ENCODE data around the gene ZCCHC24. TPM values are rescaled to one million over a fixed set of nuclear protein-coding genes. Genes with fewer than 3 reads are reported as not detected.

Gene ZCCHC24
- total RNA-seq, 2 donors from 2014 or later, result 45.6 to 85.9 TPM

GRCh38 chr10:79476645-79477044 is 31.2 kb upstream of the ZCCHC24 start:
- TF ChIP-seq CTCF (IDR thresholded peaks at IDR 0.05), result no peak
- H3K4me3 ChIP-seq, result no peak overlapping the region
- H3K36me3 ChIP-seq, result no peaks in the 10 kb centered on the region
- H3K27me3 ChIP-seq, result no peaks in the 10 kb centered on the region
- DNase-seq (ENCODE audit: low spot score), result no peak
- no peak overlapping the region for H3K27ac ChIP-seq
- H3K9me3 ChIP-seq, result no peaks in the 10 kb centered on the region
- H3K4me1 ChIP-seq, result no peaks in the 10 kb centered on the region

GRCh38 chr10:79475877-79476276 is 30.5 kb upstream of the ZCCHC24 start:
- H3K27ac ChIP-seq, result no peak overlapping the region
- H3K4me1 ChIP-seq, result no peaks in the 10 kb centered on the region
- no peak overlapping the region for H3K4me3 ChIP-seq
- no peaks in the 10 kb centered on the region for H3K36me3 ChIP-seq
- H3K27me3 ChIP-seq, result no peaks in the 10 kb centered on the region
- H3K9me3 ChIP-seq, result no peaks in the 10 kb centered on the region
- TF ChIP-seq CTCF (IDR thresholded peaks at IDR 0.05), result no peak
- DNase-seq (ENCODE audit: low spot score), result no peak

DNA sequence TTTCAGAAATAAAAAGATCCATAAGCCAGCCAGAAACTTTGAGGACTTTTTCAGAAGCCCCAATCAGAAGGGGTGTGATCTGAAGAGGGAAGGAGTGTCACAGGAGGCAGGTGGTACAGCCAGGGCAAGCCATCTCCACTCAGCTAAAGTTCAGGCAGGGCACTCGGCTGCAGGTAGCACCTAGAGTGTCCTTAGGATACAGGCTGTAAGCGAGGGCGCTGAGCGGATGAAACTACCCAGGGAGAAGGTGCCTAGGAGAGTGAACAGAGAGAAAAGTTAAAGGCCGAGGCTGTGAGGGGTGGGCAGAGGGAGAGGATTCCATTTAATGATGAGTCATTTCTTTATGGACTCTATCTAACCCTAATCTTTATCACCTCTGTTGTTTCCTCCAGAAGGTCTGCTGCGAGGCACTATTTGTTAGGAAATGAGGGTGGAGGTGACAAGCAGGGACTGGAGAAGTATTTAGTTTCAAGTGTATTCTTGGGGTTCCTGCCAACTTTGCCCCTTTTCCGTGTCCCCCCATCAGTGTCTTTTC is 29.8 kb upstream of the ZCCHC24 start:
- no peak overlapping the region for H3K4me3 ChIP-seq
- DNase-seq (ENCODE audit: low spot score), result no peak

DNA sequence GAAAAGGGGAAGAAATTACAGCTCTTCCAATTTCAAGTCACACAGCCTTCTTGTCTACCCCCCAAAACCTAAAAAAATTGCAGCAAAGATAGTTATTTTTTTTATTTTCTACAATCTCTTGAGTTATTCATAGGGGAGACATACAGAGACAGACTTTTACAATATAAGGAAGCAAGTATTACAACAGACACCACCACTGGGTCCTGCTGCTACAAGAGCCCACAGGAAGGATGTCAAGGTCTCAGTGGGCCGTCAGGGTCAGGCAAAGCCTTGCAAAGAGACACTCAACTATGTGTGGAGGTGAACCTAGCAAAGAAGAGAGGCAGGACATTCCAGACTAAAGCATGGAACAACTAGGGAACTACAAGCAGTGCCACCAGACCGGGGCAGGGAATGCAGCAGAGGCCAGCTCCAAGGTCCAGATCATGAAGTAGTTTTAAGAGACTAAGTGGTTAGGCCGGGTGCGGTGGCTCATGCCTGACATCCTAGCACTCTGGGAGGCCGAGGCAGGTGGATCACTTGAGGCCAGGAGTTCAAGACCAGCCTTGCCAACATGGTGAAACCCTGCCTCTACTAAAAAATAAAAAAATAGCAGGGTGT is 28.2 kb upstream of the ZCCHC24 start:
- no peak overlapping the region for H3K4me3 ChIP-seq
- DNase-seq (ENCODE audit: low spot score), result no peak
- no peaks in the 10 kb centered on the region for H3K9me3 ChIP-seq
- H3K36me3 ChIP-seq, result no peaks in the 10 kb centered on the region
- H3K4me1 ChIP-seq, result no peaks in the 10 kb centered on the region
- no peak for TF ChIP-seq CTCF (IDR thresholded peaks at IDR 0.05)
- H3K27ac ChIP-seq, result no peak overlapping the region
- H3K27me3 ChIP-seq, result no peaks in the 10 kb centered on the region

More for the DNA sequence above, 29.8 kb upstream of the ZCCHC24 start:
- H3K27ac ChIP-seq, result no peak overlapping the region
- H3K9me3 ChIP-seq, result no peaks in the 10 kb centered on the region
- H3K27me3 ChIP-seq, result no peaks in the 10 kb centered on the region
- no peak for TF ChIP-seq CTCF (IDR thresholded peaks at IDR 0.05)
- H3K36me3 ChIP-seq, result no peaks in the 10 kb centered on the region
- no peaks in the 10 kb centered on the region for H3K4me1 ChIP-seq

- Histone ChIP-seq H3K4me3 (no peak overlapping the region), H3K27me3 (no peaks in the 10 kb centered on the region), H3K27ac (no peak overlapping the region), H3K9me3 (no peaks in the 10 kb centered on the region), H3K4me1 (no peaks in the 10 kb centered on the region), H3K36me3 (no peaks in the 10 kb centered on the region)
- DNase-seq (ENCODE audit: low spot score), result no peak
- TF ChIP-seq CTCF (IDR thresholded peaks at IDR 0.05), result no peak
Measured at GRCh38 chr10:79472951-79473350, 27.5 kb upstream of the ZCCHC24 start.

DNA sequence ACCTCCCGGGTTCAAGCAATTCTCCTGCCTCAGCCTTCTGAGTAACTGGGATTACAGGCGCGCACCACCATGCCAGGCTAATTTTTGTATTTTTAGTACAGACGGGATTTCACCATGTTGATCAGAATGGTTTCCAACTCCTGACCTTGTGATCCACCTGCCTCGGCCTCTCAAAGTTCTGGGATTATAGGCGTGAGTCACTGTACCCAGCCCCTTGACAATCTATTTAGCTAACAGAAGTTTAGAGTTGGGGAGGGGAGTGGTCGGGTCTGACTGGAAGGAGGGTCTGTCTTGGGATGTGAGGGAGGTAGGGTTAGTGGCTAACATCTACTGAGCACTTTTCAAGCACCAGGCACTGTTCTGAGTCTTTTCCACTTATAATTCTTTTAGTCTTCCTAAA is 27.0 kb upstream of the ZCCHC24 start:
- no peak for TF ChIP-seq CTCF (IDR thresholded peaks at IDR 0.05)
- Histone ChIP-seq H3K4me3 (no peak overlapping the region), H3K36me3 (no peaks in the 10 kb centered on the region), H3K9me3 (no peaks in the 10 kb centered on the region), H3K27ac (no peak overlapping the region), H3K4me1 (peaks cover 0 to 5% of the 10 kb centered on the region in 2 donors), H3K27me3 (no peaks in the 10 kb centered on the region)
- no peak for DNase-seq (ENCODE audit: low spot score)

Measured in right atrium auricular region (tissue), 2 donors.